Epithelial cell of proximal tubule (primary cell): ENCODE data around the gene LONP1. TPM values are rescaled to one million over a fixed set of nuclear protein-coding genes. Genes with fewer than 3 reads are reported as not detected.
"Not testable (repeated sequence)": the region's sequence is repeated elsewhere in the genome, so short reads cannot be mapped to it uniquely, and the experiment has no call there.

Experiments
- DNase-seq: peaks from one replicate; pipeline ENCODE4 v3.0.0-alpha.2; 2011; ENCODE audit warnings: low read depth
- H3K4me3 ChIP-seq: 2 replicates; pipeline ENCODE4 v1.5.1; 2011; ENCODE audit warnings: low read depth, mild to moderate bottlenecking, low read length
- CTCF ChIP-seq: conservative IDR thresholded peaks from 2 replicates; pipeline ENCODE4 v1.5.1; 2012; ENCODE audit warnings: low read depth, mild to moderate bottlenecking, low read length
- total RNA-seq: library from RNA; depleted of rRNA; stranded (reverse); fragments of >200 nt; gene quantifications from 2 replicates; pipeline ENCODE4 v1.2.3, GENCODE V29; 2015

The LONP1 gene
- total RNA-seq, 1 donor from 2014 or later = 134 TPM

DNA sequence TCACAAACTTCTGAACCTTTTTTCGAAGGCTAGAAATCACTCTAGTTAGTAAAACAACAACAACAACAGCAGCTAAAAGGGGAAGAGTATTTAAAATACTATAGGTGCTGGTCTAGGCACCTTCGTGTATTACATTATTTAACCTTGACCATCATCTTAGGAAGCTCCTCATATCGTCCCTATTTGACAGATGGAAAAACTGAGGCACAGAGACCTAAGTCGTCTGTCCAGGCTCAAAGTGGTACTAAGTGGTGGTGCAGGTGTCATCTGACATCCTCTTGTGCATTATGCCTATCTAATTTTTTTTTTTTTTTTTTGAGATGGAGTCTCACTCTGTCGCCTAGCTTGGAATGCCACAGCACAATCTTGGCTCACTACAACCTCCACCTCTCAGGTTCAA, 29.6 kb upstream of the LONP1 start:
- TF ChIP-seq CTCF = no peak
- DNase-seq = no peak

GRCh38 chr19:5748920-5749319, 29.0 kb upstream of the LONP1 start:
- DNase-seq, H3K4me3 ChIP-seq: not testable (repeated sequence)

More for the DNA sequence above, 29.6 kb upstream of the LONP1 start:
- no peak overlapping the region for H3K4me3 ChIP-seq

DNA sequence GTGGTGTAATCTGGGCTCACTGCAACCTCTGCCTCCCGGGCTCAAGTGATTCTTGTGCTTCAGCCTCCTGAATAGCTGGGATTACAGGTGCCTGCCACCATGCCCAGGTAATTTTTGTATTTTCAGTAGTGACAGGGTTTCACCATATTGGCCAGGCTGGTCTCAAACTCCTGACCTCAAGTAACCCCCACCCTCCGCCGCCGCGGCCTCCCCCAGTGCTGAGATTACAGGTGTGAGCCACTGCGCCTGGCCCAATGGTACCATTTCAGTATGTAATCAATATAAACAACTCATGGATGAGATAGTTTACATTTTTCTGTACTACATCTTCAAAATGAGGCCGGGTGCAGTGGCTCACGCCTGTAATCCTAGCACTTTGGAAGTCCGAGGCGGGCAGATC, 25.1 kb upstream of the LONP1 start:
- H3K4me3 ChIP-seq, DNase-seq: not testable (repeated sequence)

DNA sequence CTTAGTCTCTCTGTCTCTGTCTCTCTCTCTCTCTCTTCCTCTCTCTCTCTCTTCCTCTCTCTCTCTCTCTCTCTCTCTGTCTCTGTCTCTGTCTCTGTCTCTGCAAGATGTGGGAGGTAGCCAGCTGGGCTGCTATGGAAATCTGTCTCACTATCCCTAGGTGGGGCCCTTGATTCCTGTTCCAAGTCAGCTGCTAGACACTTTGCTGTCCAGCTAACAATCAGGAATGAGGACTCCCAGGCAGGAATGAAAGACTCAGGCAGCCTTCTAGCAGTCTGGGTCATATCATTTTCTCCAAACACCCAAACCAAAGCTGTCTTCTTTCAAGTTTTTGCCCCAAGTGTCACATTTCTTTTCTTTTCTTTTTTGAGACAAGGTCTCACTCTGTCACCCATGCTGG, 23.7 kb upstream of the LONP1 start:
- TF ChIP-seq CTCF = no peak
- no peak for DNase-seq
- no peak overlapping the region for H3K4me3 ChIP-seq

DNA sequence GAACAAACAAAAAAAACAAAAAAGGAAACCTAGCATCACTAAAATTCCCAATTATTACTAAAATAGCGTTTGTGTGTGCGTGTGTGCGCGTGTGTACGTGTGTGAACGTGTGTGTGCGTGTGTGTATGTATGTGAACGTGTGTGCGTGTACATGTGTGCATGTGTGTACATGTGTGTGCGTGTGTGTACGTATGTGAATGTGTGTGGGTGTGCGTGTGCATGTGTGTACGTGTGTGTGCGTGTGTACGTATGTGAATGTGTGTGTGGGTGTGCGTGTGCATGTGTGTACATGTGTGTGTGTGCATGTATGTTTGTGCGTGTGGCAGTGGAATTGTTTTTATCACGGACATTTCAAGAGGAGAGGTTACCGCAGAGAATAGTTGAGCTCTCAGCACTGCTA, 22.1 kb upstream of the LONP1 start:
- no peak for TF ChIP-seq CTCF
- no peak for DNase-seq
- H3K4me3 ChIP-seq = no peak overlapping the region

GRCh38 chr19:5738423-5738822, 18.5 kb upstream of the LONP1 start:
- no peak for TF ChIP-seq CTCF
- DNase-seq = no peak

DNA sequence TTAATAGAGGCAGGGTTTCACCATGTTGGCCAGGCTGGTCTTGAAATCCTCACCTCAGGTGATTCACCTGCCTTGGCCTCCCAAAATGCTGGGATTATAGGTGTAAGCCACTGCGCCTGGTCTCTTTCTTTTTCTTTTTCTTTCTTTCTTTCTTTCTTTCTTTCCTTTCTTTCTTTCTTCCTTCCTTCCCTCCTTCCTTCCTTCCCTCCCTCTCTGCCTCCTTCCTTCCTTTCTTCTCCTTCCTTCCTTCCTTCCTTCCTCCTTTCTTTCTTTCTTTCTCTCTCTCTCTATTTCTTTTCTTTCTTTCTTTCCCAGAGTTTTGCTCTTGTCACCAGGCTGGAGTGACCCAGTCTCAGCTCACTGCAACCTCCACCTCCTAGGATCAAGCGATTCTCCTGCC, 13.2 kb upstream of the LONP1 start:
- not testable (repeated sequence) for DNase-seq

More at GRCh38 chr19:5738423-5738822, 18.5 kb upstream of the LONP1 start:
- no peak overlapping the region for H3K4me3 ChIP-seq

DNA sequence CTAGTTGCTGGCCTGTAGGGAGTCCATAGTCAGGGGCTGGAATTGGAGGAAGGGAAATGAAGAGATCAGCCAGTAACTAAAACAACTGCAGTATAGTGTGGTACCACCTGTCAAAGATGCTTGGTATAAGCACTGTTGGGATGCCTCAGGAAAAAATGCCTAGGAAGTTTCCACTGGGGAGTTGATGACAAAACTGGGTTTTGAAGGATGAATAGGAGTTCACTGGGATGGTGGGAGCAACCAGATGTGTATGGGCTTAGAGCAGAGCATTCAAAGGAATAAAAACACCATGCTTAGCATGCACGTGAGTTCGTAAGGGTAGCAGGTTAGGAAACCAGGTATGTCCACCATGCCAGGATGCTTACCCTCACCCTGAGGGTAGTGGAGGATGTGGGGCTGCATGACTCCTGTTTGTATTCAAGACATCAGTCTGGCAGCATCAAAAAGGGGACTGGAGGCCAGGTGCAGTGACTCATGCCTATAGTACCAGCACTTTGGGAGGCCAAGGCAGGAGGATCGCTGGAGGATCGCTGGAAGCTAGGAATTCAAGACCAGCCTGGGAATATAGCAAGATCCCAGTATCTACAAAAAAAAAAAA, 7.6 kb upstream of the LONP1 start:
- no peak for DNase-seq
- TF ChIP-seq CTCF = no peak
- no peak overlapping the region for H3K4me3 ChIP-seq

More for the DNA sequence above, 13.2 kb upstream of the LONP1 start:
- not testable (repeated sequence) for H3K4me3 ChIP-seq
